ENCODE data around the gene MSLN. TPM values are rescaled to one million over a fixed set of nuclear protein-coding genes. Genes with fewer than 3 reads are reported as not detected.

MSLN gene
- total and polyA plus RNA-seq, 2 of the 8 experiments (the other 6 are each of a cell fraction or from before 2014, with no cell fraction given) = 0.28 to 0.50 TPM

GRCh38 chr16:818132-818531, 57.6 kb downstream of the MSLN start:
- no peaks in the 10 kb centered on the region for H3K79me1 ChIP-seq (ENCODE audit: low read depth, low read length)
- no peak overlapping the region for H3K4me3 ChIP-seq (ENCODE audit: extremely low read depth in 1 of 4, insufficient read depth in 2 of 4, low read depth in 3 of 4, low read length in 4 of 4)
- H3K79me2 ChIP-seq (ENCODE audit: control insufficient read depth in 1 of 2, insufficient read depth in 2 of 2, low read length in 2 of 2) = no peaks in the 10 kb centered on the region
- H2BK5ac ChIP-seq (ENCODE audit: low read depth, low read length) = no peak overlapping the region
- H4K91ac ChIP-seq (replicated peaks; ENCODE audit: insufficient read length, low read length) = no peak overlapping the region
- H2BK120ac ChIP-seq (replicated peaks; ENCODE audit: low read depth, low read length) = no peak overlapping the region
- H4K5ac ChIP-seq (ENCODE audit: insufficient read length, low read depth, low read length) = no peak overlapping the region
- no peak overlapping the region for H2BK15ac ChIP-seq (ENCODE audit: low read length)
- FAIRE-seq = no peak
- H2BK12ac ChIP-seq (ENCODE audit: low read depth, low read length) = no peak overlapping the region
- no peak overlapping the region for H2BK20ac ChIP-seq (ENCODE audit: low read length)
- H4K8ac ChIP-seq (ENCODE audit: extremely low read depth, insufficient read depth, low read length) = no peak overlapping the region
- no peak overlapping the region for H3K4me2 ChIP-seq (ENCODE audit: insufficient read depth in 1 of 2, low read depth in 2 of 2, low read length in 2 of 2)
- no peak for DNase-seq (ENCODE audit: low read depth in 1 of 2, low spot score in 2 of 2)
- H2AK5ac ChIP-seq (ENCODE audit: low read depth, low read length) = no peak overlapping the region; the same call in 1 of the 2 replicates
- H3K9me3 ChIP-seq (ENCODE audit: insufficient read depth in 2 of 2, low read depth in 1 of 2, low read length in 1 of 2) = peaks cover 4 to 16% of the 10 kb centered on the region in 2 experiments; a peak in 3 of 4 replicates
- H3K36me3 ChIP-seq (ENCODE audit: control insufficient read depth in 2 of 4, insufficient read depth in 4 of 4, low read length in 3 of 4) = no peaks in the 10 kb centered on the region
- H3K23me2 ChIP-seq (ENCODE audit: low read depth, low read length) = no peaks in the 10 kb centered on the region; the same call in 1 of the 2 replicates
- no peak overlapping the region for H3K18ac ChIP-seq (ENCODE audit: extremely low read depth, low read length)
- H2AFZ ChIP-seq (ENCODE audit: low read length) = no peak overlapping the region
- H3K27me3 ChIP-seq (replicated peaks in 1 of 4; ENCODE audit: control insufficient read depth in 3 of 4, extremely low read depth in 1 of 4, insufficient read depth in 3 of 4, low read length in 3 of 4) = peaks cover 0 to 3% (median 2%) of the 10 kb centered on the region in 4 experiments; a peak in 5 of 7 replicates
- no peak overlapping the region for H3K27ac ChIP-seq (ENCODE audit: low read depth, low read length)
- ChIA-PET POLR2A (ENCODE audit: partially characterized antibody) (no interaction called here), CTCF (ENCODE audit: partially characterized antibody) (interaction anchor here (1.5 kb wide), 1 partner anchor 65 kb away, joined by 4 read pairs; no protein-coding TSS in a partner anchor)
- WGBS, 2 experiments (ENCODE audit: extremely low coverage in 1 of 2, insufficient coverage in 1 of 2, insufficient read length in 1 of 2, insufficient replicate concordance in 2 of 2, low coverage in 1 of 2, low lambda C conversion rate in 2 of 2, missing lambda C conversion rate in 1 of 2) = 88% methylated on average over 7 of the region's 8 CpGs; no CpG with 5 or more reads in 1 of the 2 experiments
- H4K20me1 ChIP-seq (replicated peaks in 1 of 2; ENCODE audit: control insufficient read depth in 1 of 2, insufficient read depth in 2 of 2, low read length in 2 of 2) = peaks cover 0 to 3% of the 10 kb centered on the region in 2 experiments
- H3K4me1 ChIP-seq (replicated peaks in 1 of 4; ENCODE audit: control insufficient read depth in 3 of 4, insufficient read depth in 4 of 4, low read length in 3 of 4) = peaks cover 0 to 8% (median under 1%) of the 10 kb centered on the region in 4 experiments; a peak in 3 of 7 replicates
- H3K9ac ChIP-seq (replicated peaks in 1 of 4; ENCODE audit: extremely low read depth in 1 of 4, low read depth in 3 of 4, low read length in 3 of 4) = no peak overlapping the region
- H3K14ac ChIP-seq (ENCODE audit: insufficient read length) = no peak overlapping the region
- no peak overlapping the region for H3K23ac ChIP-seq (ENCODE audit: insufficient read length)
- no peak overlapping the region for H3K4ac ChIP-seq (replicated peaks; ENCODE audit: insufficient read length, low read depth, low read length)
- H3K56ac ChIP-seq (replicated peaks; ENCODE audit: insufficient read length, low read depth, low read length) = no peak overlapping the region
- TF ChIP-seq SIX5 (IDR thresholded peaks at IDR 0.05; ENCODE audit: low read depth, low read length) (no peak), KDM5A (IDR thresholded peaks at IDR 0.05; ENCODE audit: low read length) (no peak), E2F6 (IDR thresholded peaks at IDR 0.05) (no peak), RAD21 (IDR thresholded peaks at IDR 0.05 in 1 of 2, conservative IDR thresholded peaks at IDR 0.05 in 1 of 2; ENCODE audit: low read depth in 2 of 2, low read length in 2 of 2) (no peak), RXRA (IDR thresholded peaks at IDR 0.05; ENCODE audit: insufficient read depth, low read depth, low read length) (no peak), NRF1 (IDR thresholded peaks at IDR 0.05; ENCODE audit: low read depth, low read length) (no peak), CBX8 (IDR thresholded peaks at IDR 0.05; ENCODE audit: borderline replicate concordance, low read depth, low read length) (no peak), BACH1 (IDR thresholded peaks at IDR 0.05; ENCODE audit: low read length) (no peak), ATF2 (IDR thresholded peaks at IDR 0.05; ENCODE audit: low read length) (no peak)
